SK-N-MC (cell line): Measurements from ENCODE around the gene GALNT18.

Source experiments
- DNase-seq: peaks from one replicate; pipeline ENCODE4 v3.0.0-alpha.2; 2011; ENCODE audit warnings: low read depth, low spot score
- H3K27ac ChIP-seq: fragments of 200-600 bp; sonication (generic); 2 replicates; pipeline ENCODE4 v1.5.1; 2016; ENCODE audit warnings: mixed run types
- H3K36me3 ChIP-seq: fragments of 200-600 bp; sonication (generic); 2 replicates; pipeline ENCODE4 v1.6.1; 2017; ENCODE audit warnings: antibody characterized with exemption, low read length, mixed read lengths; ENCODE audit not compliant: insufficient read depth
- H3K4me3 ChIP-seq: fragments of 200-600 bp; sonication (generic); 2 replicates; pipeline ENCODE4 v1.5.1; 2016
- H3K9ac ChIP-seq: fragments of 200-600 bp; sonication (generic); 2 replicates; pipeline ENCODE4 v1.8.0; 2017; ENCODE audit warnings: mixed run types, mixed read lengths; ENCODE audit not compliant: insufficient read length
- H3K9me3 ChIP-seq: fragments of 200-600 bp; sonication (generic); 2 replicates; pipeline ENCODE4 v1.6.1; 2017; ENCODE audit warnings: low read depth, mild to moderate bottlenecking, antibody characterized with exemption, low read length, moderate library complexity, mixed read lengths
- EZH2 ChIP-seq: fragments of 200-600 bp; sonication (generic); IDR thresholded peaks from one replicate; pipeline ENCODE4 v1.6.1; 2017; ENCODE audit warnings: antibody characterized with exemption
- FOXP2 ChIP-seq: optimal IDR thresholded peaks from 2 replicates; pipeline ENCODE3; 2011; ENCODE audit warnings: mild to moderate bottlenecking, moderate library complexity; ENCODE audit not compliant: insufficient read depth; ENCODE audit errors: extremely low read length, control extremely low read depth
- POLR2AphosphoS5 ChIP-seq: IDR thresholded peaks from 2 replicates; pipeline ENCODE4 v1.6.1; 2012; ENCODE audit warnings: mild to moderate bottlenecking, low read depth, low read length, borderline replicate concordance

The GALNT18 gene

DNA sequence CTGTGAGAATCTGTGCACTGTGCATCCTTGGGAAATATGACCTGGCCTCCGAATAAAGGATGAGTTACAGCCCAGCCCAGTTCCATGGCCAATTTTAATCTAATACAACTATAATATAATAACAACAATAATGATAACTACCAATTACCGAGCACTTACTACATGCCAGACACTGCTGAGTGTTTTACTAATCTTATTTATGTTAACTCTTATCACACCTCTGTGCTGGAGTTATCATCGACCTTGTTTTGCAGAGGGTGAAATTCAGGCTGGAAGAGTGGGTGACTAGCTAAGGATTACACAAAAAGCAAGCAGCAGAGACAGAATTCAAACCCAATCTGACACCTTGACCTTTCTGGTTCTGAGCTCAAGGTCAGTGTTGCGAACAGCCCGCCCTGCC is 83.9 kb downstream of the GALNT18 start:
- Histone ChIP-seq H3K4me3 (no peak overlapping the region), H3K36me3 (no peaks in the 10 kb centered on the region), H3K9me3 (no peaks in the 10 kb centered on the region), H3K9ac (no peak overlapping the region), H3K27ac (no peak overlapping the region)
- DNase-seq, result no peak
- TF ChIP-seq POLR2AphosphoS5, result no peak
- TF ChIP-seq FOXP2, result no peak
- no peak for TF ChIP-seq EZH2

DNA sequence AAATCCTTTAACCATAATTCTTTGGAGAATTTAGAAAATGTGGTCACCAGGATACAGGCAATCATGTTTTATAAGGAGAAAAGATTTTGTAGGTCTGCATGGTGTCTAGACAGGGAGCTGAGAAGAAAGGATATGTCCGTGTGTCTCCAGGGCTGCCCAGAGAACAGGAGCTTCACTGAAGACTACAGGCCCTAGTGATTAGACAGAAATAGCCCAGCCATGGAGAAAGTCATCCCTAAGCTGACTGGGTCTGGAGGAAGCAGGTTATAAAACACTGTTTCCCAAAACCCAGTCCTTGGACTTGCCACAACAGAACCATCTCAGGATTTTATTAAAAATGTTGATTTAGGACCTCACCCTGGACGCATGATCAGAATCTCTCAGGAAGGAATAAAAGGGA is 84.4 kb downstream of the GALNT18 start:
- no peak overlapping the region for H3K27ac ChIP-seq
- no peak for TF ChIP-seq POLR2AphosphoS5
- no peak for TF ChIP-seq EZH2
- no peak for TF ChIP-seq FOXP2

DNA sequence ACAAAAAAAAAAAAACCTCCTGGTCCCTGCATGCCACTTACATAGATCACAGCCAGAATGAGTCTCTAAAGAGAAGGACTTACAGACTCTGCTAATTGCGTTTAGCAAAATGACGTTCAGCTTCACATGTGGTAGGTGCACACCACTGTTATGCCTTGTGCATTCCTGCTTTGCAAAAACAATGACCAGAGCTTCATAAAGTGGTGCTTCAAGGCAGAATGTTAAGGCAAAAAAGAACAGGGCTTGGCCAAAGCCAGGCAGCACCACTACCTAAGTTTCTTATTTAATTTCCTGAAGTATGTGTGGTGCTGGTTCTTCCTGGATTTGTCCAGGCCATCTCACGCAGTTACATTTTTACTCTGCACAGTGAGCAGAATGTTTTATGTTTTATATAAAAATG is 85.2 kb downstream of the GALNT18 start:
- DNase-seq, result no peak
- TF ChIP-seq POLR2AphosphoS5 (no peak), EZH2 (no peak), FOXP2 (no peak)
- Histone ChIP-seq H3K9ac (no peak overlapping the region), H3K27ac (no peak overlapping the region), H3K36me3 (no peaks in the 10 kb centered on the region), H3K9me3 (no peaks in the 10 kb centered on the region), H3K4me3 (no peak overlapping the region)

More for the DNA sequence above, 84.4 kb downstream of the GALNT18 start:
- H3K36me3 ChIP-seq, result no peaks in the 10 kb centered on the region
- no peak overlapping the region for H3K9ac ChIP-seq
- H3K4me3 ChIP-seq, result no peak overlapping the region
- no peaks in the 10 kb centered on the region for H3K9me3 ChIP-seq
- no peak for DNase-seq

- no peak for DNase-seq
- H3K27ac ChIP-seq, result no peak overlapping the region
- no peak overlapping the region for H3K9ac ChIP-seq
- H3K36me3 ChIP-seq, result no peaks in the 10 kb centered on the region
- H3K4me3 ChIP-seq, result no peak overlapping the region
- H3K9me3 ChIP-seq, result no peaks in the 10 kb centered on the region
- no peak for TF ChIP-seq EZH2
- TF ChIP-seq FOXP2, result no peak
- TF ChIP-seq POLR2AphosphoS5, result no peak
Measured at GRCh38 chr11:11535611-11536010, 86.2 kb downstream of the GALNT18 start.

GRCh38 chr11:11534981-11535380 is 86.8 kb downstream of the GALNT18 start:
- no peaks in the 10 kb centered on the region for H3K36me3 ChIP-seq
- no peak overlapping the region for H3K9ac ChIP-seq
- H3K9me3 ChIP-seq, result no peaks in the 10 kb centered on the region
- TF ChIP-seq POLR2AphosphoS5 (no peak), FOXP2 (no peak)
- DNase-seq, result no peak
- no peak overlapping the region for H3K27ac ChIP-seq
- no peak overlapping the region for H3K4me3 ChIP-seq

- no peak for DNase-seq
- Histone ChIP-seq H3K9ac (no peak overlapping the region), H3K27ac (no peak overlapping the region), H3K9me3 (no peaks in the 10 kb centered on the region), H3K4me3 (no peak overlapping the region), H3K36me3 (no peaks in the 10 kb centered on the region)
- no peak for TF ChIP-seq FOXP2
- TF ChIP-seq EZH2, result no peak
- no peak for TF ChIP-seq POLR2AphosphoS5
Measured at GRCh38 chr11:11533751-11534150, 88.1 kb downstream of the GALNT18 start.

GRCh38 chr11:11533057-11533456 is 88.7 kb downstream of the GALNT18 start:
- Histone ChIP-seq H3K27ac (no peak overlapping the region), H3K36me3 (no peaks in the 10 kb centered on the region), H3K9me3 (no peaks in the 10 kb centered on the region), H3K4me3 (no peak overlapping the region), H3K9ac (no peak overlapping the region)
- TF ChIP-seq FOXP2, result no peak
- no peak for TF ChIP-seq EZH2
- no peak for TF ChIP-seq POLR2AphosphoS5
- DNase-seq, result no peak

- no peaks in the 10 kb centered on the region for H3K36me3 ChIP-seq
- no peaks in the 10 kb centered on the region for H3K9me3 ChIP-seq
- DNase-seq, result no peak
- H3K9ac ChIP-seq, result no peak overlapping the region
- H3K27ac ChIP-seq, result no peak overlapping the region
- no peak overlapping the region for H3K4me3 ChIP-seq
- TF ChIP-seq EZH2 (no peak), POLR2AphosphoS5 (no peak), FOXP2 (no peak)
Measured at GRCh38 chr11:11532574-11532973, 89.2 kb downstream of the GALNT18 start.

- TF ChIP-seq FOXP2 (no peak), EZH2 (no peak), POLR2AphosphoS5 (no peak)
- Histone ChIP-seq H3K27ac (no peak overlapping the region), H3K9me3 (no peaks in the 10 kb centered on the region), H3K9ac (no peak overlapping the region), H3K36me3 (no peaks in the 10 kb centered on the region), H3K4me3 (no peak overlapping the region)
- no peak for DNase-seq
Measured at GRCh38 chr11:11531131-11531908, 90.5 kb downstream of the GALNT18 start.
